Measurements from ENCODE around the gene CACNA1I. TPM values are rescaled to one million over a fixed set of nuclear protein-coding genes. Genes with fewer than 3 reads are reported as not detected.

The CACNA1I gene
- total and polyA plus RNA-seq, 2 of the 8 experiments (the other 6 are each of a cell fraction or from before 2014, with no cell fraction given): 0.77 to 1.2 TPM

DNA sequence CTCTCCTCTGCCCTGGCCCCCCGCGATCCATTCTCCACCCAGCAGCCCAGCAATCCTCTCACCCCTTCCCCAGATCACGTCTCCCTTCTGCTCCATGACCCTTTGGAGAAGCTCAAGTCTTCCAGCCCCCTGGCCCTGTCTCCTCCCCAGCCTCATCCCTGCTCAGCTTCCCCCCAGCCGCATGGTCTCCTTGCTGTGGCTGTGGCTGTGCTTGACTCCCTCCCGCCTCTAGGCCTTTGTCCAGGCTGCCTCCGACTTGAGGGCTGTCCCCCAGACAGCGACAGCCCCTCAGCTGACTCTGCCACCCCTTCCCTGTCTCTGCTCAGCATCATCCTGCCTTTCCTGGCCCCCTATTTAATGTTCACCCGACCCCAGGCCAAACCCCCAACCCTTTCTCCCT is 59.3 kb downstream of the CACNA1I start (continued):
- TF ChIP-seq ASH2L (IDR thresholded peaks at IDR 0.05; ENCODE audit: low read length) (no peak), FOSL1 (IDR thresholded peaks at IDR 0.05; ENCODE audit: insufficient read depth, low read depth, low read length) (no peak), GABPA (IDR thresholded peaks at IDR 0.05; ENCODE audit: borderline replicate concordance, insufficient read depth, low read length) (no peak), CHD7 (IDR thresholded peaks at IDR 0.05; ENCODE audit: insufficient replicate concordance, low read length) (no peak), GTF2F1 (IDR thresholded peaks at IDR 0.05; ENCODE audit: borderline replicate concordance, low read depth, low read length) (no peak), EGR1 (IDR thresholded peaks at IDR 0.05; ENCODE audit: borderline replicate concordance, low read depth, low read length) (no peak), CHD1 (IDR thresholded peaks at IDR 0.05; ENCODE audit: low read depth, low read length) (no peak), MAFK (IDR thresholded peaks at IDR 0.05; ENCODE audit: low read depth, low read length) (no peak), TAF7 (optimal IDR thresholded peaks at IDR 0.05; ENCODE audit: borderline replicate concordance, low read depth, low read length) (no peak)
